ENCODE results near the gene NTSR1. TPM values are rescaled to one million over a fixed set of nuclear protein-coding genes. Genes with fewer than 3 reads are reported as not detected.

Gene NTSR1
- polyA plus RNA-seq, 4 donors: 0.34 to 1.2 TPM; not detected in 2

DNA sequence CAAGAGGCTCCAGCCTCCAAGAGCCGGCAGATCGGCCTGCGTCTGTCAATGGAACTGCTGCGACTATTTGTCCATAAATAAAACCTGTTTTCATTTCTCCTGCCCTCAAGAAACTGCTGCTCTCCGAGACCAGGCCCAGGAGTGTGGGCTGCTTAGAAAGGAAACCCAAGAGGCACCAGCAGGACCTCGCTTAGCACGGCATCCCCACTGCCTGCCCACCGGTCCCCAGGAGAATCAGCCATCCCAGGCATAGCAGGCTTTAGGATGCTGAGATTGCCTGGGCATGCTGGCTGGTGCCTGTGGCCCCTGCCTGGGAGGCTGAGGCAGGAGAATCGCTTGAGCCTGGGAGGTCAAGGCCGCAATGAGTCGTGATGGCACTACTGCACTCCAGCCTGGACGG is 17.6 kb downstream of the NTSR1 start:
- H3K27me3 ChIP-seq (ENCODE audit: control insufficient read depth in 3 of 3, insufficient read depth in 3 of 3, low read length in 3 of 3): peaks cover 0 to 5% (median 5%) of the 10 kb centered on the region in 3 donors

DNA sequence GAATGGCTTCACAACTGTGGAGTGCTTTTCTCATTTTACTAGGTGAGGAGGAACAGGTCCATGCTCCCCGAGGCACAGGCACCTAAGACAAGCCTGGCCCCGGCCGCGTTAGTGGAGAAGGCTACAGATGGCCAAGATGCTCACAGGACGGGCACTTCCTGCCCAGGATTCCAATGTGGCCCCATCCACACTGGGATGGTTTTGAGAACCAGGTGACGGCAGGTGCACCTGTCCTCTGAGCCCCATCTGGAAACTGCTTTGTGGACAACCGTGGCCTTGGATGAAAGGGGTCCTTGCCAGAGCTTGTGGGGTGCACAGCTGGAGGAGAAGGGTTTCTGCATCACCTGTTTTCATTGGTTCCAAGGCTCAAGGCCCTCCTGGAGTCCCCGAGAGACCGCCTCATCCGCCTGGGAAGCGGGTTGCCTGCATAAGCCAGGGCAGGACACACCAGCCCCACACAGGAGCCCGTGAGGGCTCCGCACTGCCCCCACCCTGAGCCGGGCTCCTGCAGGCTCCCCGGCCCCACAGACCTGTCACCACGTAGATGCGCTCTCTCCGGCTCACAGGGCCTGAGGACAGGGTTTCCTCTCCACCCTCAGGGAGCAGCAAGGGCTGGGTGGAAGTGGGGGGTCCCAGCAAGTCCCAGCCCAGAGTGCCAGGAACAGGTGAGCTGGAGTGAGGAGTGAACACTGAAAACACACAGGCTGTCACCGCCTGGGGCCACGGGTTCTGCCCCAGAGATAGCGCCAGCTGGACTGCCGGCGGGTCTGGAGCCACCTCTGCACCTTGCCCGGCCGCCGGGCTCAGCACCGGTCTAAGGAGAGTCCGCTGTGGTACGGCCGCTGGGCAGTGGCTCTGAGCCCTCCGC is 18.3 kb downstream of the NTSR1 start:
- no peak for FAIRE-seq
- no peak for DNase-seq
- peaks cover 0 to 3% of the 10 kb centered on the region in 2 donors for H3K9me3 ChIP-seq (ENCODE audit: control insufficient read depth in 2 of 2, insufficient read depth in 1 of 2, low read depth in 1 of 2, low read length in 1 of 2)
- H3K27me3 ChIP-seq (ENCODE audit: control insufficient read depth in 3 of 3, insufficient read depth in 3 of 3, low read length in 3 of 3): peaks cover 0 to 5% (median 5%) of the 10 kb centered on the region in 3 donors
- H3K4me3 ChIP-seq (ENCODE audit: low read depth in 1 of 3, low read length in 3 of 3): no peak overlapping the region
- H3K4me1 ChIP-seq (ENCODE audit: control insufficient read depth in 3 of 3, insufficient read depth in 2 of 3, low read depth in 1 of 3, low read length in 2 of 3): no peaks in the 10 kb centered on the region
- no peaks in the 10 kb centered on the region for H3K36me3 ChIP-seq (ENCODE audit: control insufficient read depth in 3 of 3, insufficient read depth in 2 of 3, low read depth in 1 of 3, low read length in 3 of 3)
- H3K27ac ChIP-seq (ENCODE audit: low read depth in 1 of 3, low read length in 2 of 3): no peak overlapping the region
- 57 to 80% (median 67%) methylated on average over 31 of the region's 31 CpGs for WGBS, 3 donors

More for the DNA sequence above, 17.6 kb downstream of the NTSR1 start:
- FAIRE-seq (no peak), DNase-seq (no peak)
- no peaks in the 10 kb centered on the region for H3K4me1 ChIP-seq (ENCODE audit: control insufficient read depth in 3 of 3, insufficient read depth in 2 of 3, low read depth in 1 of 3, low read length in 2 of 3)
- no peak overlapping the region for H3K4me3 ChIP-seq (ENCODE audit: low read depth in 1 of 3, low read length in 3 of 3)
- peaks cover 0 to 8% of the 10 kb centered on the region in 2 donors for H3K9me3 ChIP-seq (ENCODE audit: control insufficient read depth in 2 of 2, insufficient read depth in 1 of 2, low read depth in 1 of 2, low read length in 1 of 2)
- no peak overlapping the region for H3K27ac ChIP-seq (ENCODE audit: low read depth in 1 of 3, low read length in 2 of 3)
- 82 to 84% (median 82%) methylated on average over 12 of the region's 12 CpGs for WGBS, 3 donors
- no peaks in the 10 kb centered on the region for H3K36me3 ChIP-seq (ENCODE audit: control insufficient read depth in 3 of 3, insufficient read depth in 2 of 3, low read depth in 1 of 3, low read length in 3 of 3)

DNA sequence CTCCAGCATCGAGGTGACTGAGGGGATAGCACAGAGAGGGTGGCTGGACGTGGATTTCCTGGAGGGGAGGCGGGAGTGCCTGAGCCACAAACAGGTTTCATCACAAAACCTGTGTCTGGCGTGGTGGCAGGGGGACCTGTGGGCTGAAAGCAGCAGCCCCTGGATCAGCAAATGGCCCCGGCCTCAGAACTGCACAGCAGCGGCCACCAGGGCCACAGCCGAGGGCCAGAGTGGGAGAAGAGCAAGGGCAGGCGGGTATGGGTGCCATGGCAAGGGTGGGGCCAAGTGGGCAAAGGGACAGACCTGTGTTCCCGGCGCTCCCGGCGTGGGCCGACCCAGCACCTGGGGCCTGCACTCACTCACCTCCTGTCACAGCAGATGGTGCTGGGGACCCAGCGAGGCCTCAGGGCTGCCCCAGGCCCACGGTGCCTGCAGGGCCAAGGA is 19.0 kb downstream of the NTSR1 start:
- Histone ChIP-seq H3K4me1 (ENCODE audit: control insufficient read depth in 3 of 3, insufficient read depth in 2 of 3, low read depth in 1 of 3, low read length in 2 of 3) (no peaks in the 10 kb centered on the region), H3K4me3 (ENCODE audit: low read depth in 1 of 3, low read length in 3 of 3) (no peak overlapping the region), H3K27ac (ENCODE audit: low read depth in 1 of 3, low read length in 2 of 3) (no peak overlapping the region), H3K36me3 (ENCODE audit: control insufficient read depth in 3 of 3, insufficient read depth in 2 of 3, low read depth in 1 of 3, low read length in 3 of 3) (no peaks in the 10 kb centered on the region), H3K9me3 (ENCODE audit: control insufficient read depth in 2 of 2, insufficient read depth in 1 of 2, low read depth in 1 of 2, low read length in 1 of 2) (no peaks in the 10 kb centered on the region), H3K27me3 (ENCODE audit: control insufficient read depth in 3 of 3, insufficient read depth in 3 of 3, low read length in 3 of 3) (peaks cover 0 to 4% (median 2%) of the 10 kb centered on the region in 3 donors)
- DNase-seq (no peak), FAIRE-seq (no peak)
- 56 to 72% (median 63%) methylated on average over 13 to 15 of the region's 15 CpGs for WGBS, 3 donors

DNA sequence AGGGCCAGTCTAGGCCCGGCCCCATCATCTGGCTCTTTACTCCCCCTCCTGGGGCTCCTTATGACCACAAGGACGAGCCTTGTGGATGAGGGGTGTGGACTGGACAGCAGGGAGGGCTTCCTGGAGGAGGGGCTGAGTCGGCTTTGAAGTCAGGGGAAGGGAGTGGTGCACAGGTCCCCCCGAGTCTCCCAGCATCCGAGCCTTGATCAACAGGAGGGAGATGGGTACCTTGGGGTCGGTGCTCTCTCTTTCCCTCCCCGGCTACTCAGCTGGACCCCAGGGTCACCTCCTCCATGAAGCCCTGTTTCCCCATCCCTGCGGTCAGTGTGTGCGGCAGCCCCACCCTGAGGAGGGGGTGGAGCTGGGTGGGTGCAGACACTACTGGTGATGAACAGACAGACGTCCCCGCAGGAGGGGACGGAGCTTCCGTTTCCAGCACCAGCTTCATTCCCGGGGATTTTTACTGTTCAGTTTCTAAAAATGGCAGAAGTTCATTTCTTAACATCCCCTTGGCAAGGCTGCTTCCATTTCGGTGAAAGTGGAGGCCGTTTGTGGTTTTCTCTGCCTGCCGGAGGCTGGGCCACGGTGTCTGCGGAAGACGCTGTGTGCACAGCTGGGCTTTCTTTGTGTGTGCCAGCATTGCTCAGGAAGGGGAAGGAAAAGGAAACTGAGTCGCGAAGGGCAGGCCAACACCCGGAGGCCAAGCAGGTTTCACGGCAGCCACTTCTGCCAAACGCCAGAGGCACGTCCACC is 19.6 kb downstream of the NTSR1 start:
- Histone ChIP-seq H3K27me3 (ENCODE audit: control insufficient read depth in 3 of 3, insufficient read depth in 3 of 3, low read length in 3 of 3) (peaks cover 0 to 4% (median 2%) of the 10 kb centered on the region in 3 donors), H3K4me3 (ENCODE audit: low read depth in 1 of 3, low read length in 3 of 3) (no peak overlapping the region), H3K4me1 (ENCODE audit: control insufficient read depth in 3 of 3, insufficient read depth in 2 of 3, low read depth in 1 of 3, low read length in 2 of 3) (no peaks in the 10 kb centered on the region), H3K9me3 (ENCODE audit: control insufficient read depth in 2 of 2, insufficient read depth in 1 of 2, low read depth in 1 of 2, low read length in 1 of 2) (no peaks in the 10 kb centered on the region), H3K27ac (ENCODE audit: low read depth in 1 of 3, low read length in 2 of 3) (no peak overlapping the region), H3K36me3 (ENCODE audit: control insufficient read depth in 3 of 3, insufficient read depth in 2 of 3, low read depth in 1 of 3, low read length in 3 of 3) (no peaks in the 10 kb centered on the region)
- DNase-seq (no peak), FAIRE-seq (no peak)
- 53 to 68% (median 61%) methylated on average over 26 of the region's 26 CpGs for WGBS, 3 donors

DNA sequence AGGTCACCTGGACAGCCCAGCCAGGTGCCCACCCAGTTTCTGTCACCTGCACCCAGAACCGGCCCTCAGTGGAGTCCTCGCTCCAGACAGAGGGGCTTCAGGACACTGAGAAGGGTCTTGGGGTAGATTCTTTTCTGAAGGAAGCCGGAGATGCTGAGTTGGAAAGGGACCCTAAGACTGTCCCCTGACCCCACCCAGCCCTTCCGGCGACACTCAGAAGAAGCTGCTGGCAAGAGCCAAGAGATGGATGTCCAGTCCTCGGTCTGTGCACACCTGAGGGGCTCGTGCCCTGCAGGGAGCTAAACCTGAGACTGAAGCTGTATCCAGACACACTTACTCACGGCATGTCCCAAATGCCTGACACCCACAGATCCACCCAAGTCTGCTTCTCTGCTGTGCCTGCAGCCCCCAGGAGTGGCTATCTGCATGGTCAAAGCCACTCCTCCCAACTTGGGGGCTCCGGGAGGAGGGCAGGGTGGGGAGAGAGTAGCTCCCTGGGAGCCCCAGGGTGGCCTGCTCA is 20.2 kb downstream of the NTSR1 start:
- peaks cover 0 to 4% (median 2%) of the 10 kb centered on the region in 3 donors for H3K27me3 ChIP-seq (ENCODE audit: control insufficient read depth in 3 of 3, insufficient read depth in 3 of 3, low read length in 3 of 3)
- DNase-seq: no peak
- H3K4me1 ChIP-seq (ENCODE audit: control insufficient read depth in 3 of 3, insufficient read depth in 2 of 3, low read depth in 1 of 3, low read length in 2 of 3): no peaks in the 10 kb centered on the region
- H3K36me3 ChIP-seq (ENCODE audit: control insufficient read depth in 3 of 3, insufficient read depth in 2 of 3, low read depth in 1 of 3, low read length in 3 of 3): no peaks in the 10 kb centered on the region
- no peak overlapping the region for H3K4me3 ChIP-seq (ENCODE audit: low read depth in 1 of 3, low read length in 3 of 3)
- no peaks in the 10 kb centered on the region for H3K9me3 ChIP-seq (ENCODE audit: control insufficient read depth in 2 of 2, insufficient read depth in 1 of 2, low read depth in 1 of 2, low read length in 1 of 2)
- H3K27ac ChIP-seq (ENCODE audit: low read depth in 1 of 3, low read length in 2 of 3): no peak overlapping the region
- FAIRE-seq: no peak
- 72 to 82% (median 77%) methylated on average over 9 of the region's 9 CpGs for WGBS, 3 donors

DNA sequence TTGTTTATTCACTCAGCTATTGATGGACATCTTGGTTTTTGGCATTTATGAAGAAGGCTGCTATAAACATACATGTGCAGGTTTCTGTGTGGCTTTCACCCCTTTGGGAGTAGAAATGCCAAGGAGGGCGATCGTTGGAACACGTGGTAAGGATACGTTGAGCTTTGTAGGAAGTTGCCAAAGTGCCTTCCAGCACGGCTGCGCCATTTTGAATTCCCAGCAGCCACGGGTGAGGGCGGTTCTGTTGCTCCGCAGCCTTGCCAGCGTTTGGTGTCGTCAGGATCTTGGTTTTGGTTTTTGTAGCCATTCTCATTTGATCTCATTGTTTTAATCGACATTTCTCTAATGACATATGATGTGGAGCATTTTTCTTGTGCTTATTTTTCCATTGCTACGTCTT is 21.8 kb downstream of the NTSR1 start:
- Histone ChIP-seq H3K4me1 (ENCODE audit: control insufficient read depth in 3 of 3, insufficient read depth in 2 of 3, low read depth in 1 of 3, low read length in 2 of 3) (no peaks in the 10 kb centered on the region), H3K27me3 (ENCODE audit: control insufficient read depth in 3 of 3, insufficient read depth in 3 of 3, low read length in 3 of 3) (peaks cover 0 to 4% (median 2%) of the 10 kb centered on the region in 3 donors), H3K36me3 (ENCODE audit: control insufficient read depth in 3 of 3, insufficient read depth in 2 of 3, low read depth in 1 of 3, low read length in 3 of 3) (no peaks in the 10 kb centered on the region), H3K9me3 (ENCODE audit: control insufficient read depth in 2 of 2, insufficient read depth in 1 of 2, low read depth in 1 of 2, low read length in 1 of 2) (no peaks in the 10 kb centered on the region), H3K27ac (ENCODE audit: low read depth in 1 of 3, low read length in 2 of 3) (no peak overlapping the region), H3K4me3 (ENCODE audit: low read depth in 1 of 3, low read length in 3 of 3) (no peak overlapping the region)
- DNase-seq (no peak), FAIRE-seq (no peak)
- WGBS, 3 donors: 90 to 92% (median 91%) methylated on average over 13 of the region's 13 CpGs

DNA sequence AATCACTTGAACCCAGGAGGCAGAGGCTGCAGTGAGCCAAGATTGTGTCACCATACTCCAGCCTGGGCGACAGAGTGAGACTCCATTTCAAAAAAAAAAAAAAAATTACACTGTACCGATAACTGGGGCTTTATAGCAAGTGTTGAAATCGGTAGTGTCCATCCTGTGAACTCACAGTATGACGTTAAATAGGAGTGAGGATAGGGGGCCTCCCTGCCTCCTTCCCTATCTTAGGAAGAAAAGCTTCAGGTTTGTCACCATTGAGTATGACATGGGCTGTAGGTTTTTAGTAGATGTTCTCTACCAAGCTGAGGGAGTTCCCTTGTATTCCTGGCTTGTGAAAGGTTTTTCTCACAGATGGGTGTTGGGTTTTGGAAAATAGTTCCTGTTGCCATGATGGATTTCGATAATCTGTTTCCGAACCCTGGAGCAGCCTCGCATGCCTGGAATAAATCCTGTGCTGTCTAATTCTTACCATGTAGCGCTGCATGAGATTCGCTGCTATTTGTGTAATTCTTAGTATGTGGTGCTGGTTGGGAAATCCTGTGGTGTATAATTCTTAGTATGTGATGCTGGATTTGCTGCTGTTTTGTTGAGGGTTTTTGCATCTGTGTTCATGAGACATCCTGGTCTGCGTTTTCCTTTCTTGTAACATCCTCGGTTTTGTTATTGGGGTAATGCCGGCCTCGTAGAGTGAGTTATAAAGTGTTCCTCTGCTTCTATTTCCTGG is 23.6 kb downstream of the NTSR1 start:
- Histone ChIP-seq H3K4me3 (ENCODE audit: low read depth in 1 of 3, low read length in 3 of 3) (no peak overlapping the region), H3K9me3 (ENCODE audit: control insufficient read depth in 2 of 2, insufficient read depth in 1 of 2, low read depth in 1 of 2, low read length in 1 of 2) (no peaks in the 10 kb centered on the region), H3K4me1 (ENCODE audit: control insufficient read depth in 3 of 3, insufficient read depth in 2 of 3, low read depth in 1 of 3, low read length in 2 of 3) (no peaks in the 10 kb centered on the region), H3K27me3 (ENCODE audit: control insufficient read depth in 3 of 3, insufficient read depth in 3 of 3, low read length in 3 of 3) (peaks cover 0 to 4% (median 2%) of the 10 kb centered on the region in 3 donors), H3K27ac (ENCODE audit: low read depth in 1 of 3, low read length in 2 of 3) (no peak overlapping the region), H3K36me3 (ENCODE audit: control insufficient read depth in 3 of 3, insufficient read depth in 2 of 3, low read depth in 1 of 3, low read length in 3 of 3) (no peaks in the 10 kb centered on the region)
- 81 to 92% (median 85%) methylated on average over 13 of the region's 13 CpGs for WGBS, 3 donors
- DNase-seq (no peak), FAIRE-seq (no peak)
